ENCODE results near the gene JARID2. TPM values are rescaled to one million over a fixed set of nuclear protein-coding genes. Genes with fewer than 3 reads are reported as not detected.
A peak's percentile ranks its signal among the peaks of the same experiment; 100 is the strongest.

Gene JARID2
- total RNA-seq, 1 donor from 2014 or later = 5.0 TPM

DNA sequence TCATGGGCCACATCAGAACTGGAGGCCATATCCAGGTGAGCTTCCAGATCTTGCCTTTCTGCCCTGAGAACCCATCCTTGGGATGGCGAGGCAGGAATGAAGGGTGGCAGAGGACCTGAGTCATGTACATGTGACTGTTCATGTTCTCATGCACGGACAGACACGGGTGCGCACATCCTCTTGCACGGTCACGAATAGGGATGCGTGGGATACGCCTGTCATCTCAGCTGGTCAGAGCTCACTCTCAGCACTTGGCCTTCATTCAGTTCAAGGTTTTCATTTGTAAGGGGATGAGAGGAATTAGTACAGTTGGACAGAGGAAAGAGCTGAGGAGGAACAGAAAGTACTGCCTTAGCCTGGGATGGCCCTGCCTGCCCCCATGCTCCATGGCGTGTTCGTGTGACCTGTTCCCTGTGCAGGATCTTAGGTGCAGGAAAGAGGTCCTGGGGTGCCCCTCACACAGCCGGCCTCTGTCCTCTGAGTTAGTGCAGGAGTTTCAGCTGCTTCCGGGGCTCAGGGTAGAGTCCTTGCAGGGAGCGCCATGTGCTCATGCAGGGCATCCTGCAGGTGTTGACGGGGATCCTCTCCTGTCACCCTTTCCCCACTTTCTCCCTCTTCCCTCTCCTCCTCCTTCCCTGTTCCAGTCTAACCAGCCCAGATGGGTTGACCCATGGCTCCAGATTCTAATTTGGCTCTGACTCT, 243.5 kb downstream of the JARID2 start:
- H3K4me1 ChIP-seq = peaks cover 0 to 2% of the 10 kb centered on the region in 2 donors
- no peak overlapping the region for H3K27ac ChIP-seq
- H3K27me3 ChIP-seq = no peaks in the 10 kb centered on the region
- H3K4me3 ChIP-seq = no peak overlapping the region
- no peaks in the 10 kb centered on the region for H3K9me3 ChIP-seq
- TF ChIP-seq, protein P1, sequence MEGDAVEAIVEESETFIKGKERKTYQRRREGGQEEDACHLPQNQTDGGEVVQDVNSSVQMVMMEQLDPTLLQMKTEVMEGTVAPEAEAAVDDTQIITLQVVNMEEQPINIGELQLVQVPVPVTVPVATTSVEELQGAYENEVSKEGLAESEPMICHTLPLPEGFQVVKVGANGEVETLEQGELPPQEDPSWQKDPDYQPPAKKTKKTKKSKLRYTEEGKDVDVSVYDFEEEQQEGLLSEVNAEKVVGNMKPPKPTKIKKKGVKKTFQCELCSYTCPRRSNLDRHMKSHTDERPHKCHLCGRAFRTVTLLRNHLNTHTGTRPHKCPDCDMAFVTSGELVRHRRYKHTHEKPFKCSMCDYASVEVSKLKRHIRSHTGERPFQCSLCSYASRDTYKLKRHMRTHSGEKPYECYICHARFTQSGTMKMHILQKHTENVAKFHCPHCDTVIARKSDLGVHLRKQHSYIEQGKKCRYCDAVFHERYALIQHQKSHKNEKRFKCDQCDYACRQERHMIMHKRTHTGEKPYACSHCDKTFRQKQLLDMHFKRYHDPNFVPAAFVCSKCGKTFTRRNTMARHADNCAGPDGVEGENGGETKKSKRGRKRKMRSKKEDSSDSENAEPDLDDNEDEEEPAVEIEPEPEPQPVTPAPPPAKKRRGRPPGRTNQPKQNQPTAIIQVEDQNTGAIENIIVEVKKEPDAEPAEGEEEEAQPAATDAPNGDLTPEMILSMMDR (IDR thresholded peaks at IDR 0.05) = no peak
- H3K36me3 ChIP-seq = peaks cover 20 to 21% of the 10 kb centered on the region in 2 donors
- peak in 1 of 2 donors; percentile 41 for DNase-seq (ENCODE audit: low spot score in 2 of 2)
- intact Hi-C loops (cut with DNase I) = no loop called here

DNA sequence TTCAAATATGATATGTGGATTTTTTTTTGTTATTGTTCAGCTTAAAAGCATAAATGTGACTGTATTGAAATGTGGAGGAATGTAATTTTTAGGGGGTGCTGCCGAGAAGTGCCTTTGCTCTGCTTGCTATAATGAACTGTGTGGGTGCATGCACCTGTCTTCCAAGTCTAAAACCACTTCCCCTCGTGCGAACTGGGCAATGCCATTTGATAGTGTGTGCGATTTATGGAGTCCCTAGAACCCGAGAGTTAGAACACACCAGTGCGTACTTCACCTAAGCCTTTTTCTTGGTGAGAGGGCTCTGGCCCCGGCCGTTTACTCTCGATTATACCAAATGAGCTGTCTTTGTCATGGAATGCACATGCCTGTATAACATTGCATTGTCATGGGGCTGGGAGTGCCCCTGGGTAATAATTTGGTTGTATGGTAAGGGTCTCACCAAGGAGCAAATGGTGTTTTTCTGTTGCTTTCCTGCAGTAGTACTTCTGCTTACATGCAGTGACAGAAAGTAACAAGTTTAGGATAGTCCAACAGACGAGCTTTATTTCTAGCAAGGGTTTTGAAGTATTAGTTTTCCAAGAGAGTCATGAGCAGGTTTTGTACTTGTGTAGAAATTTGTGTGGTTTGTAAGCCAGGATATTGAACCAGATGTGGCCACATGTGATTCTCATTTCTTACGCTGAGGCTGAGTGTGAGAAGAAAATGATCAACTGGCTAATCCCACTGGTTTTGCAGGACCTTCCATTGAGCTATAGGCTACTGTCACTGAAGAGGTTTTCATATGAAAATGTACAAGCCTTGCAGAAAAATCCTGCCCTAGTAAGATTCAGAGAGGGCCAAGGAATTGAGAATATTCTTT, 244.6 kb downstream of the JARID2 start:
- no peak overlapping the region for H3K4me3 ChIP-seq
- H3K9me3 ChIP-seq = no peaks in the 10 kb centered on the region
- peak in 1 of 2 donors; percentile 48 for DNase-seq (ENCODE audit: low spot score in 2 of 2)
- TF ChIP-seq, protein P1 (IDR thresholded peaks at IDR 0.05) = no peak
- H3K27ac ChIP-seq = no peak overlapping the region
- peaks cover 20 to 21% of the 10 kb centered on the region in 2 donors for H3K36me3 ChIP-seq
- H3K4me1 ChIP-seq = peaks cover 0 to 2% of the 10 kb centered on the region in 2 donors
- no peaks in the 10 kb centered on the region for H3K27me3 ChIP-seq
- intact Hi-C loops (cut with DNase I) = loop anchor here (5.0 kb wide), 2 partner anchors 48 to 132 kb away; no protein-coding TSS in a partner anchor

DNA sequence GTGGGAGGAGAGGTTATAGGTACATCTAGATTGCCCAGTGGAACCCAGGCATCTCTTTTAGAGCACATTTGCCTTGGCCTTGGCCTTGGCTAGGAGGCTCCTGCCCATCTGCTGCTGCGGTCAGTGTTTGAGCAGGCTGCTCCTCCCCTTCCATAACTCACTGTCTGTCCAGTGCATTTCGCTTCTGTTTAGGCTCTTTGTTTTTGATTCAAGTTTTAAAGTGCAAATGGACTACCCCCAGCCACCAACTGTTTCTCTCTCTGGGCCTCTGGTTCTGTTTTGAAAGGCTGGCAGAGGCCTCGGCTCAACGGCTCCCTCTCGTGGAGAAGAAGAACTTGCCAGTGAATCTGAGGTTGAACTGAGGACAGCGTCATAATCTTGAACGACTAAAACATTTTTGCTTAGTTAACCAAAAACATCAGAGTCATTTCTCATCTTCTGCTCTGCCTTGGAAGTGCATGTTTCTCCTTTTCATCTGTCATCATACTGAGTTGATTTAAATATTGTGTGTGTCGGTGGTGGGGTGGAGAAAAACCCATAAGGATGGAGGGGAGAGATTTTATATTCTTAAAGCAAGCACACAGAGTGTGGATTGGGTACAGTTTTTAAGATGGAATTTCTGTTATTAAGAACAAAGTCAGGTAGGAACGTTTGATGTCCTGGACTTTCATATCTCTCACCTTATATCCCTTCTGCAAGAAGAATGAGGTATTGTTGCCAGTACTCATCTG, 245.6 kb downstream of the JARID2 start:
- TF ChIP-seq, protein P1 (IDR thresholded peaks at IDR 0.05) = peak; percentile 77 to 91 (median 86)
- H3K27ac ChIP-seq = no peak overlapping the region
- peak in 1 of 2 donors; percentile 81 for DNase-seq (ENCODE audit: low spot score in 2 of 2)
- intact Hi-C loops (cut with DNase I) = loop anchor here (5.0 kb wide), 2 partner anchors 49 to 131 kb away; no protein-coding TSS in a partner anchor
- H3K4me3 ChIP-seq = no peak overlapping the region
- no peaks in the 10 kb centered on the region for H3K27me3 ChIP-seq
- H3K9me3 ChIP-seq = no peaks in the 10 kb centered on the region
- peaks cover 0 to 2% of the 10 kb centered on the region in 2 donors for H3K4me1 ChIP-seq
- peaks cover 20 to 23% of the 10 kb centered on the region in 2 donors for H3K36me3 ChIP-seq

DNA sequence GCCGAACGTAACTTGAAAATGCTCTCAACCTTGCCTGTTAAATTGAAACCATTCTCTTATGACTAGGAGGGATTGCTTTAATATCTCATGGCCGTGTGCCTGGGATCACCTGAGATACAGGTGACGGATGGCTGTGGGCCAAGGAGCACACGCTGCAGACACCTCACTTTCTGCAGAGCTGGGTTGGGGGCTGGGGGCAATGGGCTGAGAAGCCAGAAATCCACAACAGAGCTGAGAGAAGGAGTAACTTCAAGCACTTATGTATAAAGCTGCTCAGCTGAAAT, 246.1 kb downstream of the JARID2 start:
- Histone ChIP-seq H3K36me3 (peaks cover 25 to 28% of the 10 kb centered on the region in 2 donors), H3K4me3 (no peak overlapping the region), H3K27me3 (no peaks in the 10 kb centered on the region), H3K9me3 (no peaks in the 10 kb centered on the region), H3K27ac (no peak overlapping the region), H3K4me1 (peaks cover 0 to 2% of the 10 kb centered on the region in 2 donors)
- intact Hi-C loops (cut with DNase I) = loop anchor here (5.0 kb wide), 2 partner anchors 50 to 130 kb away; no protein-coding TSS in a partner anchor
- TF ChIP-seq, protein P1 (IDR thresholded peaks at IDR 0.05) = no peak
- no peak for DNase-seq (ENCODE audit: low spot score in 2 of 2)

DNA sequence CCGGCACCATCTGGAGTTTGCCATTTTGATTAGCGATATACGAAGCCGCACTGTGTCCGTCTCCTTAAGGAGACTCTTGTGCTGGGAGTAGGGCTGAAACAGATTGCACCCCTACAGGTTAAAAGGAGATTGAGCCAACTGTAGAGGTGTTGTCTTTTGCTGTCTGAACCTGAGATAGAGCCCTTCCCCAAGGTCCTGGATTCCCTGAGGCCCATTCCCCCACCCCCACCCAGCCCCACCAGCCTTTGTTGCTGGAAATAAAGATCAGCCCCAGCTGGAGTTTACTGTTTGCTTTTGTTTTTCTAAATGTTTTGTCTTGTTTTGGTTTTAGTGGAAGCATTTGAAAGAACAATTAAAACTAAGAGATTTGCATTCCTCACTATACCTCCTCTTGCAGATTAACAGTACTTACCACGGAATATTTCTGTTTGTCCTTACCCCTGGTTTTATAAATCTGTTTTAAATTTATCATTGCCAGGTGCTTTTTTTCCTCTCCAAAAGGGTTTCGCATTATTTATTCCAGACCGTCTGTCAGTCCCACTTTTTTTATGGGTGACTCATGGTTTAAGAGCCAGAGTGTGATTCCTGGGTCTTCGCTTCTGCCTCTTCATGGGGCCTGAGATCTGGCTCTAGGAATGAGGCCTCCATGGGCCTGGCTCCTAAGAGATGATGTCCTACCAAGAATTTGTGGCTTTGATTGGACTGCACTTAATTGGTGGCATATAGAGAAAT, 247.7 kb downstream of the JARID2 start:
- intact Hi-C loops (cut with DNase I) = loop anchor here (5.0 kb wide), 2 partner anchors 51 to 129 kb away; no protein-coding TSS in a partner anchor
- peaks cover 0 to 2% of the 10 kb centered on the region in 2 donors for H3K4me1 ChIP-seq
- no peak overlapping the region for H3K4me3 ChIP-seq
- no peaks in the 10 kb centered on the region for H3K27me3 ChIP-seq
- DNase-seq (ENCODE audit: low spot score in 2 of 2) = no peak
- H3K27ac ChIP-seq = no peak overlapping the region
- peaks cover 14 to 21% of the 10 kb centered on the region in 2 donors for H3K36me3 ChIP-seq
- H3K9me3 ChIP-seq = no peaks in the 10 kb centered on the region
- TF ChIP-seq, protein P1 (IDR thresholded peaks at IDR 0.05) = no peak

All from ascending aorta (tissue), 2 donors.